Stimulated activated CD8-positive, alpha-beta memory T cell treated with anti-CD3 and anti-CD28 coated beads, Interleukin-7, amount 100 ng/mL, for 4 hours (primary cell): ENCODE measurements around the gene CDCP1.
"Not testable (repeated sequence)": the region's sequence is repeated elsewhere in the genome, so short reads cannot be mapped to it uniquely, and the experiment has no call there.

ENCODE experiments used
- DNase-seq, 2 donors: peaks; one replicate each; pipeline ENCODE4 v3.0.0-alpha.2; 2020; ENCODE audit warnings: low read depth in 2 of 2

Gene CDCP1

GRCh38 chr3:45170096-45170495 is 23.9 kb upstream of the CDCP1 start:
- DNase-seq = no peak

GRCh38 chr3:45169125-45169904 is 23.1 kb upstream of the CDCP1 start:
- DNase-seq = no peak

- DNase-seq = no peak
Measured at GRCh38 chr3:45168451-45168850, 22.3 kb upstream of the CDCP1 start.

- peak; percentile 77 to 78 for DNase-seq
Measured at GRCh38 chr3:45167011-45167911, 21.1 kb upstream of the CDCP1 start.

- no peak for DNase-seq
Measured at GRCh38 chr3:45166321-45166879, 20.2 kb upstream of the CDCP1 start.

- no peak for DNase-seq
Measured at GRCh38 chr3:45165497-45166283, 19.5 kb upstream of the CDCP1 start.

- no peak for DNase-seq
Measured at GRCh38 chr3:45164056-45164455, 17.9 kb upstream of the CDCP1 start.

GRCh38 chr3:45163481-45163880 is 17.3 kb upstream of the CDCP1 start:
- DNase-seq = no peak

GRCh38 chr3:45154641-45155147 is 8.5 kb upstream of the CDCP1 start:
- DNase-seq = no peak

- DNase-seq = no peak
Measured at GRCh38 chr3:45153658-45154437, 7.7 kb upstream of the CDCP1 start.

GRCh38 chr3:45152307-45152706 is 6.1 kb upstream of the CDCP1 start:
- no peak for DNase-seq

- DNase-seq = no peak
Measured at GRCh38 chr3:45151100-45151499, 4.9 kb upstream of the CDCP1 start.

GRCh38 chr3:45148921-45149320 is 2.7 kb upstream of the CDCP1 start:
- DNase-seq = no peak

GRCh38 chr3:45145223-45145622 is 955 bp downstream of the CDCP1 start:
- no peak for DNase-seq

GRCh38 chr3:45143673-45144671 is 2.2 kb downstream of the CDCP1 start:
- no peak for DNase-seq

- DNase-seq = not testable (repeated sequence)
Measured at GRCh38 chr3:45140770-45141155, 5.4 kb downstream of the CDCP1 start.

- no peak for DNase-seq
Measured at GRCh38 chr3:45140141-45140769, 5.9 kb downstream of the CDCP1 start.

GRCh38 chr3:45139372-45140140 is 6.6 kb downstream of the CDCP1 start:
- no peak for DNase-seq
